H1 (cell line): ENCODE measurements around the gene KRT9. TPM values are rescaled to one million over a fixed set of nuclear protein-coding genes. Genes with fewer than 3 reads are reported as not detected.

Source experiments
- CTCF ChIA-PET: fragments of 300-600 bp; sonication (Branson Sonifier 250); formaldehyde crosslinking; loops from one replicate; lab custom pipeline; 2021; ENCODE audit not compliant: partially characterized antibody; lab: Charles Lee
- POLR2A ChIA-PET: fragments of 300-600 bp; sonication (Branson Sonifier 250); formaldehyde crosslinking; loops from one replicate; lab custom pipeline; 2021; ENCODE audit warnings: inconsistent platforms; ENCODE audit not compliant: partially characterized antibody; lab: Charles Lee
- DNase-seq, 2 experiments: peaks; one replicate each; pipeline versions ENCODE4 v3.0.0 to v3.0.0-alpha.2; 2010 to 2022; ENCODE audit warnings: low spot score in 2 of 2, low read depth in 1 of 2, mixed read lengths in 1 of 2
- FAIRE-seq: peaks from 2 replicates; lab custom pipeline; 2011; peaks lifted over from hg19 to GRCh38; lab: Jason Lieb, UNC
- H2AFZ ChIP-seq: 2 replicates; pipeline ENCODE4 v1.8.1; 2012; ENCODE audit warnings: low read length, inconsistent platforms
- H2AK5ac ChIP-seq: 2 replicates; pipeline ENCODE4 v1.6.1; 2013; ENCODE audit warnings: low read depth, low read length
- H2BK120ac ChIP-seq: replicated peaks from 2 replicates; pipeline ENCODE3; 2013; ENCODE audit warnings: low read depth, low read length, inconsistent platforms
- H2BK12ac ChIP-seq: 2 replicates; pipeline ENCODE4 v1.6.1; 2013; ENCODE audit warnings: low read depth, low read length
- H2BK15ac ChIP-seq: 2 replicates; pipeline ENCODE4 v1.6.1; 2013; ENCODE audit warnings: low read length
- H2BK20ac ChIP-seq: 2 replicates; pipeline ENCODE4 v1.6.1; 2013; ENCODE audit warnings: low read length
- H2BK5ac ChIP-seq: 2 replicates; pipeline ENCODE4 v1.6.1; 2013; ENCODE audit warnings: low read depth, low read length
- H3K14ac ChIP-seq: 2 replicates; pipeline ENCODE4 v1.6.1; 2013; ENCODE audit warnings: inconsistent platforms; ENCODE audit not compliant: insufficient read length
- H3K18ac ChIP-seq: 2 replicates; pipeline ENCODE4 v1.6.1; 2013; ENCODE audit warnings: low read length; ENCODE audit errors: extremely low read depth
- H3K23ac ChIP-seq: 2 replicates; pipeline ENCODE4 v1.6.1; 2013; ENCODE audit warnings: inconsistent platforms; ENCODE audit not compliant: insufficient read length
- H3K23me2 ChIP-seq: 2 replicates; pipeline ENCODE4 v1.6.1; 2013; ENCODE audit warnings: low read depth, low read length
- H3K27ac ChIP-seq: 2 replicates; pipeline ENCODE4 v1.6.1; 2011; ENCODE audit warnings: low read depth, low read length, inconsistent platforms
- H3K27me3 ChIP-seq, 4 experiments: replicated peaks in 1 of 4; 1 replicate in 1 of 4; 2 replicates in 3 of 4; pipeline versions ENCODE4 v1.6.1 to v1.8.1; 2011 to 2013; ENCODE audit warnings: low read length in 3 of 4, mild to moderate bottlenecking in 3 of 4, inconsistent platforms in 2 of 4, mixed read lengths in 2 of 4, moderate library complexity in 1 of 4; ENCODE audit not compliant: control insufficient read depth in 3 of 4, insufficient read depth in 3 of 4; ENCODE audit errors: extremely low read depth in 1 of 4
- H3K36me3 ChIP-seq, 4 experiments: 2 replicates each; pipeline versions ENCODE4 v1.6.1 to v1.8.1; 2011 to 2013; ENCODE audit warnings: mild to moderate bottlenecking in 4 of 4, low read length in 3 of 4, moderate library complexity in 2 of 4, control low read depth in 1 of 4, inconsistent platforms in 1 of 4; ENCODE audit not compliant: insufficient read depth in 4 of 4, control insufficient read depth in 2 of 4
- H3K4ac ChIP-seq: replicated peaks from 2 replicates; pipeline ENCODE3; 2013; ENCODE audit warnings: low read length, low read depth, mixed read lengths, inconsistent platforms; ENCODE audit not compliant: insufficient read length
- H3K4me1 ChIP-seq, 4 experiments: replicated peaks in 1 of 4; 1 replicate in 1 of 4; 2 replicates in 3 of 4; pipeline versions ENCODE4 v1.6.1 to v1.8.1; 2011 to 2013; ENCODE audit warnings: low read length in 3 of 4, inconsistent platforms in 2 of 4, mixed read lengths in 1 of 4; ENCODE audit not compliant: insufficient read depth in 4 of 4, control insufficient read depth in 3 of 4
- H3K4me2 ChIP-seq, 2 experiments: 2 replicates each; pipeline versions ENCODE4 v1.6.1 to v1.8.1; 2011 to 2013; ENCODE audit warnings: low read depth in 2 of 2, low read length in 2 of 2, control low read depth in 1 of 2, inconsistent platforms in 1 of 2, mild to moderate bottlenecking in 1 of 2; ENCODE audit not compliant: insufficient read depth in 1 of 2
- H3K4me3 ChIP-seq, 4 experiments: fragments of 200-600, 300-600 bp in 1 of 4; sonication (generic), shearing (Covaris generic), sonication (Bioruptor Twin) in 1 of 4; 2 replicates each; pipeline versions ENCODE4 v1.5.1 to v1.8.1; 2011 to 2016; ENCODE audit warnings: low read length in 4 of 4, low read depth in 3 of 4, control low read depth in 2 of 4, inconsistent platforms in 2 of 4, mild to moderate bottlenecking in 2 of 4, mixed read lengths in 1 of 4, moderate library complexity in 1 of 4; ENCODE audit not compliant: insufficient read depth in 2 of 4; ENCODE audit errors: extremely low read depth in 1 of 4
- H3K56ac ChIP-seq: replicated peaks from 2 replicates; pipeline ENCODE3; 2013; ENCODE audit warnings: low read depth, mild to moderate bottlenecking, mixed read lengths, low read length, inconsistent platforms; ENCODE audit not compliant: insufficient read length
- H3K79me1 ChIP-seq: 2 replicates; pipeline ENCODE4 v1.6.1; 2013; ENCODE audit warnings: low read depth, low read length, control low read depth
- H3K79me2 ChIP-seq, 2 experiments: 2 replicates each; pipeline versions ENCODE4 v1.6.1 to v1.8.1; 2012 to 2013; ENCODE audit warnings: low read length in 2 of 2, mild to moderate bottlenecking in 2 of 2, inconsistent platforms in 1 of 2; ENCODE audit not compliant: insufficient read depth in 2 of 2, control insufficient read depth in 1 of 2
- H3K9ac ChIP-seq, 4 experiments: replicated peaks in 1 of 4; 1 replicate in 1 of 4; 2 replicates in 3 of 4; pipeline versions ENCODE4 v1.6.1 to v1.8.1; 2011 to 2013; ENCODE audit warnings: low read depth in 3 of 4, low read length in 3 of 4, control low read depth in 2 of 4, mild to moderate bottlenecking in 2 of 4, moderate library complexity in 2 of 4, inconsistent platforms in 1 of 4; ENCODE audit errors: extremely low read depth in 1 of 4
- H3K9me3 ChIP-seq, 2 experiments: 2 replicates each; pipeline versions ENCODE4 v1.6.1 to v1.8.1; 2012 to 2013; ENCODE audit warnings: mild to moderate bottlenecking in 2 of 2, moderate library complexity in 2 of 2, control low read depth in 1 of 2, inconsistent platforms in 1 of 2, low read depth in 1 of 2, low read length in 1 of 2, mixed read lengths in 1 of 2; ENCODE audit not compliant: insufficient read depth in 2 of 2
- H4K20me1 ChIP-seq, 2 experiments: replicated peaks in 1 of 2; 2 replicates each; pipeline versions ENCODE3 to v1.8.1; 2011 to 2013; ENCODE audit warnings: inconsistent platforms in 2 of 2, low read length in 2 of 2, mild to moderate bottlenecking in 1 of 2; ENCODE audit not compliant: insufficient read depth in 2 of 2, control insufficient read depth in 1 of 2
- H4K5ac ChIP-seq: 2 replicates; pipeline ENCODE4 v1.6.1; 2013; ENCODE audit warnings: low read length, low read depth, mixed read lengths, inconsistent platforms; ENCODE audit not compliant: insufficient read length
- H4K8ac ChIP-seq: 2 replicates; pipeline ENCODE4 v1.8.0; 2013; ENCODE audit warnings: mild to moderate bottlenecking, moderate library complexity, low read length, inconsistent platforms; ENCODE audit not compliant: insufficient read depth; ENCODE audit errors: extremely low read depth
- H4K91ac ChIP-seq: replicated peaks from 2 replicates; pipeline ENCODE3; 2013; ENCODE audit warnings: low read length, mixed read lengths, inconsistent platforms; ENCODE audit not compliant: insufficient read length
- KDM5A ChIP-seq: fragments of 200-600 bp; IDR thresholded peaks from 2 replicates; pipeline ENCODE4 v1.7.1; 2012; ENCODE audit warnings: mild to moderate bottlenecking, low read length, inconsistent platforms, mixed read lengths
- MAFK ChIP-seq: IDR thresholded peaks from 2 replicates; pipeline ENCODE4 v1.6.1; 2012; ENCODE audit warnings: low read depth, mild to moderate bottlenecking, improper control_type of control experiment, low read length
- RFX5 ChIP-seq: IDR thresholded peaks from 2 replicates; pipeline ENCODE4 v1.6.1; 2011; ENCODE audit warnings: low read depth, low read length, improper control_type of control experiment, borderline replicate concordance
- SP1 ChIP-seq: IDR thresholded peaks from 2 replicates; pipeline ENCODE4 v1.6.1; 2011; ENCODE audit warnings: low read depth, low read length
- YY1 ChIP-seq: IDR thresholded peaks from 2 replicates; pipeline ENCODE4 v1.6.1; 2011; ENCODE audit warnings: low read depth, mild to moderate bottlenecking, low read length
- whole genome bisulfite sequencing, 2 experiments: shearing (Covaris generic) in 1 of 2; methylation state at CpG; one replicate each; pipeline versions ENCODE4 v1.1.6 to v1.1.7; 2013 to 2015; ENCODE audit warnings: low lambda C conversion rate in 2 of 2, mixed read lengths in 2 of 2, inconsistent platforms in 1 of 2, low coverage in 1 of 2, missing lambda C conversion rate in 1 of 2; ENCODE audit not compliant: insufficient replicate concordance in 2 of 2, insufficient coverage in 1 of 2, insufficient read length in 1 of 2; ENCODE audit errors: extremely low coverage in 1 of 2, missing lambda C conversion rate in 1 of 2; 5-methylcytosine and 5-hydroxymethylcytosine counted together
- polyA plus RNA-seq, 7 experiments: library from polyadenylated mRNA; depleted of rRNA in 3 of 7; stranded (reverse) in 5 of 7; unstranded in 2 of 7; fragments of >200 nt in 5 of 7; fragments of 200-250 nt in 2 of 7; gene quantifications; 1 replicate in 5 of 7; 2 replicates in 1 of 7; 4 replicates in 1 of 7; pipeline versions ENCODE4 v1.2.1 to v1.2.3, GENCODE V29; 2011 to 2013; ENCODE audit warnings: missing spikeins in 2 of 7, mixed read lengths in 2 of 7
- total RNA-seq: library from RNA; stranded (reverse); fragmentation: NEBNext Ultra II Directional; extraction: Animal tissue kit (Norgen Biotek cat#: 25700); gene quantifications from 2 replicates; pipeline ENCODE4 v1.2.1, GENCODE V29; 2021
- TF ChIP-seq, protein P1 (sequence below): IDR thresholded peaks from 2 replicates; pipeline ENCODE4 v1.6.1; 2011; ENCODE audit warnings: low read depth, mild to moderate bottlenecking, low read length; ENCODE audit not compliant: insufficient read depth
- TF ChIP-seq, protein P2 (sequence below): IDR thresholded peaks from 2 replicates; pipeline ENCODE4 v1.6.1; 2012; ENCODE audit warnings: inconsistent platforms

The KRT9 gene
- total and polyA plus RNA-seq, 2 of the 8 experiments (the other 6 are each of a cell fraction or from before 2014, with no cell fraction given), result not detected

DNA sequence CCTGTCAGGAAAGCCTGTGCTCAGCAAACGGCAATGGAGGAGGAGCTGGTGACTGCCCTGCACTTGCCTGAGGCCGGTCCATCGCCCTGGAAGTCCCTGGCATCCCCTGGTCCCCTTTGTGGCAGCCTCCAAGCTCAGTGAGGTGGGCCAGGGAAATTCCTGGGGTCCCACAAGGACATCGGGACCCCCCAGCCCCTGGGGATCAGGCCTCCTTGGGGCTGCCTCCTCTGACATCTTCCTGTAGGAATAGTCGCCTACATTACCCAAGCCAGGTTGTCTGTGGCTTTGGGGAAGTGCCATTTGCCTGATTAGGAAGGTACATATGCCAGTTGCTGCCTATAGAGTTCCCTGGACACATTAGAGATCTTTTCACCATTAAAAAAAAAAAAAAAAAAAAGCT lies 7.1 kb upstream of the KRT9 start:
- no peak overlapping the region for H4K8ac ChIP-seq
- H3K23ac ChIP-seq, result no peak overlapping the region
- WGBS, 2 experiments, result 91% methylated on average over 5 of the region's 5 CpGs; no CpG with 5 or more reads in 1 of the 2 experiments
- H2AFZ ChIP-seq, result no peak overlapping the region; the same call in 1 of the 2 replicates
- H2BK5ac ChIP-seq, result no peak overlapping the region
- H3K4me1 ChIP-seq, result peaks cover 0 to 4% (median 2%) of the 10 kb centered on the region in 4 experiments; a peak in 3 of 7 replicates
- 0 out of 4 replicates have a peak overlapping the region, but pooled peaks of 1 of the 2 experiments have one; percentile 45 for H3K4me2 ChIP-seq
- no peak overlapping the region for H3K14ac ChIP-seq
- POLR2A ChIA-PET, result interaction anchor here (0.9 to 2.7 kb wide), 3 partner anchors 10 to 111 kb away, joined by 3 to 11 read pairs (median 3); no protein-coding TSS in a partner anchor
- no peak for FAIRE-seq
- H2AK5ac ChIP-seq, result no peak overlapping the region
- H4K91ac ChIP-seq, result no peak overlapping the region
- no peaks in the 10 kb centered on the region for H3K36me3 ChIP-seq
- H3K27me3 ChIP-seq, result peaks cover 0 to 2% (median 0%) of the 10 kb centered on the region in 4 experiments; a peak in 1 of 7 replicates
- no peak overlapping the region for H3K27ac ChIP-seq
- no peak overlapping the region for H3K4ac ChIP-seq
- no peak overlapping the region for H4K5ac ChIP-seq
- no peaks in the 10 kb centered on the region for H3K79me1 ChIP-seq
- H3K18ac ChIP-seq, result no peak overlapping the region; the same call in 1 of the 2 replicates
- no peak overlapping the region for H3K9ac ChIP-seq
- CTCF ChIA-PET, result interaction anchor here (0.7 to 3.0 kb wide), 32 partner anchors 8 to 1019 kb away, joined by 3 to 36 read pairs (median 5); partner anchors contain the start of genes KRT14 and KRT17
- no peaks in the 10 kb centered on the region for H3K79me2 ChIP-seq
- H2BK12ac ChIP-seq, result no peak overlapping the region; the same call in 1 of the 2 replicates
- H3K56ac ChIP-seq, result no peak overlapping the region
- H4K20me1 ChIP-seq, result no peaks in the 10 kb centered on the region
- no peak overlapping the region for H3K4me3 ChIP-seq
- no peaks in the 10 kb centered on the region for H3K9me3 ChIP-seq
- 0 out of 2 replicates have a peak overlapping the region, but pooled peaks have one; percentile 20 for H2BK15ac ChIP-seq
- TF ChIP-seq RFX5, result no peak
- no peak for TF ChIP-seq KDM5A
- TF ChIP-seq, protein P1, sequence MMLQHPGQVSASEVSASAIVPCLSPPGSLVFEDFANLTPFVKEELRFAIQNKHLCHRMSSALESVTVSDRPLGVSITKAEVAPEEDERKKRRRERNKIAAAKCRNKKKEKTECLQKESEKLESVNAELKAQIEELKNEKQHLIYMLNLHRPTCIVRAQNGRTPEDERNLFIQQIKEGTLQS, result no peak
- TF ChIP-seq, protein P2, sequence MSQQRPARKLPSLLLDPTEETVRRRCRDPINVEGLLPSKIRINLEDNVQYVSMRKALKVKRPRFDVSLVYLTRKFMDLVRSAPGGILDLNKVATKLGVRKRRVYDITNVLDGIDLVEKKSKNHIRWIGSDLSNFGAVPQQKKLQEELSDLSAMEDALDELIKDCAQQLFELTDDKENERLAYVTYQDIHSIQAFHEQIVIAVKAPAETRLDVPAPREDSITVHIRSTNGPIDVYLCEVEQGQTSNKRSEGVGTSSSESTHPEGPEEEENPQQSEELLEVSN, result no peak
- TF ChIP-seq MAFK, result no peak
- no peak for TF ChIP-seq SP1
- TF ChIP-seq YY1, result no peak
- no peaks in the 10 kb centered on the region for H3K23me2 ChIP-seq
- no peak for DNase-seq
- H2BK120ac ChIP-seq, result no peak overlapping the region
- no peak overlapping the region for H2BK20ac ChIP-seq
